GM10266 (cell line): ENCODE results near the gene AGFG1.

ENCODE experiments used
- DNase-seq: peaks from one replicate; pipeline ENCODE4 v3.0.0; 2012; ENCODE audit errors: extremely low spot score
- TF ChIP-seq, protein P1 (sequence below): IDR thresholded peaks from 2 replicates; pipeline ENCODE4 v1.5.1; 2012; ENCODE audit warnings: mild to moderate bottlenecking, low read depth; ENCODE audit not compliant: control insufficient read depth, insufficient read depth; ENCODE audit errors: missing control alignments

Gene AGFG1

DNA sequence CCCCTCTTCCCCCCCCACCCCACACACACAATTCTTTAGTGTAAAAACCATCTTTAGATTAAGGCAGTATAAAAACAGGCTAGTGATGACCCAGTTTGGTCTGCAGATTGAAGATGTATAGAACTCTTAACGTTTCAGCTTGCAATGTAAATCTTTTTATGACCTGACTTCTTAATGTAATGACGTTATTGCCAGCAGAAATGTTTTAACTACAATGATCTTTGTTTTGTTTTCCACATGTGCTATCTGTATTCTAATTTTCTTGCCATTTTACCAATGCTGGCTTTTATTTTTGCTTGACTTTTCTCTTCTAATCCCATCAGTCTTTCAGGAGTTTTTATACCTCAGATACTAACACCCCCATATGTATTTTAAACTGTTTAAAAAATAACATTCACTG lies 25.2 kb downstream of the AGFG1 start:
- DNase-seq = no peak
- TF ChIP-seq, protein P1, sequence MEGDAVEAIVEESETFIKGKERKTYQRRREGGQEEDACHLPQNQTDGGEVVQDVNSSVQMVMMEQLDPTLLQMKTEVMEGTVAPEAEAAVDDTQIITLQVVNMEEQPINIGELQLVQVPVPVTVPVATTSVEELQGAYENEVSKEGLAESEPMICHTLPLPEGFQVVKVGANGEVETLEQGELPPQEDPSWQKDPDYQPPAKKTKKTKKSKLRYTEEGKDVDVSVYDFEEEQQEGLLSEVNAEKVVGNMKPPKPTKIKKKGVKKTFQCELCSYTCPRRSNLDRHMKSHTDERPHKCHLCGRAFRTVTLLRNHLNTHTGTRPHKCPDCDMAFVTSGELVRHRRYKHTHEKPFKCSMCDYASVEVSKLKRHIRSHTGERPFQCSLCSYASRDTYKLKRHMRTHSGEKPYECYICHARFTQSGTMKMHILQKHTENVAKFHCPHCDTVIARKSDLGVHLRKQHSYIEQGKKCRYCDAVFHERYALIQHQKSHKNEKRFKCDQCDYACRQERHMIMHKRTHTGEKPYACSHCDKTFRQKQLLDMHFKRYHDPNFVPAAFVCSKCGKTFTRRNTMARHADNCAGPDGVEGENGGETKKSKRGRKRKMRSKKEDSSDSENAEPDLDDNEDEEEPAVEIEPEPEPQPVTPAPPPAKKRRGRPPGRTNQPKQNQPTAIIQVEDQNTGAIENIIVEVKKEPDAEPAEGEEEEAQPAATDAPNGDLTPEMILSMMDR = no peak

DNA sequence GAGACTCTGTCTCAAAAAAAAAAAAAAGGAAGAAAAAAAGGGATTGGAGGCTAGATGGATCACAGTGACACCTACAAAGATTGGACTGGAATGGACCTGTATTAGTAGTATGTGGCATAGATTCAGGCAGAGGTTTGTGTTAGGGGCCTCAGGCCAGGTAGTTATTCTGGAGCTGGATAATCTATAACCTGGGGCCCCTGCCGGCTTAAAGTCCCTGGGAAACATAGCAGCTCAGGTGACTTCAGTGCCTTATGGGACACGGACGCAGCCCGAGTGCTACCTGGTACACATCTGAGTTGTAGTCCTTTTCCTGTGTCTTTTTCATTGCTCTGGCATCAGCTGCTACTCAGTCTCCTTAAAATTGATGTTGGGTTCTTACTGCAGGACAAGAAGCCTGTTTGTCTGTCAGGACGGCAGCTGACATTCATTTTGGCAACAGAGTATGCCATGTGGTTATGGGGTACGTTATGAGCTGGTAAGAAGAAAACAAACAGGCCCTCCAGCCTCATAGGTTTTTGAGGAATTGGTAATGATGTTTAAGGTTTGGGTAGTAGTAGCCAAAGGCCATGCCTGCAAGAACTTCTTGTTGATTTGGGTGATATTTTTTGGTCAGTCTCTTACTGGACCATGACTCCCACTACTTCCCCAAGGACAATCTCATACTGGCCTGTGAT lies 27.8 kb downstream of the AGFG1 start:
- no peak for DNase-seq
- TF ChIP-seq, protein P1 = no peak

DNA sequence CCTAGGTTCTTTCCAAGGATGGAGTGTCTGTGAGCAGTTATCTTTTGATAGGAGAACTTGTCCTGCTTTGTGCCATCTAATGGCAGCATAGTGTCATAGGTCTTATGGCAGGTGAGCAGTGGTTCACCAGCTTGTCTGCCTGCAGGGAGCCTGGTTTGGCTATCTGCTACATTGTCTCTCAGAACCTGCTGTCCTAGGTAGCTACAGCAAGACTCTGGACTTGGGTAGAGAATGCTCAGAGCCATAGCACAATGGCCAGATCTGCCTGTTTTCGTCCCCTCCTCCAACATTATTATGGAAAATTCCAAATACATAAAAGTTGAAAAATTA lies 28.3 kb downstream of the AGFG1 start:
- no peak for DNase-seq
- TF ChIP-seq, protein P1 = no peak

DNA sequence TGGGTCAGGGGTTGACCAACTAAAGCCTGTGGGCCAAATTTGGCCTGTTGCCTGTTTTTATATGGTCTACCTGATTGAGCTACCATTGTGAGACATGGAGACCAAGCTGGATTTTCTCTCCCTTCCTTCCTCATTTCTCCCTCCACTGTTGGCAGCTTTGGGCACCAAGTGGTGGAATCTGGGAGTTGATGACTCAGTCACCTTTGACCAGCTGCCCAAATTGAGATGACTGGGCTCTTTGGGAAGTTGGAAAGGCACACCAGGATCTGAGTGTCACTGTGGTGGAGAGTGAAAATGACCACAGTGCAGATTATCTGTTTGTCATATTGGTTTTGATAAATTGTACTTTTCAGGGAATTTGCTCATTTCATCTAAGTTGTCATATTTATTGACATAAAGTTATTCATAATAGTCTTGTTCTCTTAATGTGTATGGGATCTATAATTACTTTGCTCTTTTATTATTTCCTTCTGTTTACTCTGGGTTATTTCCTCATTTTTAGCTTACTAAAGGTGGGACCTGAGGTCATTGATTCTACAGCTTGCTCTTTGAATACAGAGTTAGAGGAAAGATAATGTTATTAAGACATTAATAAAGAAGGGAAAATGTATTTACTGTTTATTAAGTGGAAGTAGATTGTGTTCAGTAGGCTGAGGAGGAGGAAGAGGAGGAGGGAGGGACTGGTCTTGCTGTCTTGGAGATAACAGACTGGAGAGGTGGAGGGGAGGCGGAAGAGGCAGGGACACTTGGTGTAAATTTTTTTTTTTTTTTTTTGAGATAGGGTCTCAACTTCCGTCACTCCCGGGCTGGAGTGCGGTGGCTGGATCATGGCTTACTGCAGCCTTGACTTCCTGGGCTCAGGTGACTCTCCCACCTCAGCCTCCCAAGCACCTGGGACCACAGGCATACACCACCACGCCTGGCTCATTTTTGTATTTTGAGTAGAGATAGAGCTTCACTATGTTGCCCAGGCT lies 31.8 kb downstream of the AGFG1 start:
- TF ChIP-seq, protein P1 = no peak
- DNase-seq = no peak

DNA sequence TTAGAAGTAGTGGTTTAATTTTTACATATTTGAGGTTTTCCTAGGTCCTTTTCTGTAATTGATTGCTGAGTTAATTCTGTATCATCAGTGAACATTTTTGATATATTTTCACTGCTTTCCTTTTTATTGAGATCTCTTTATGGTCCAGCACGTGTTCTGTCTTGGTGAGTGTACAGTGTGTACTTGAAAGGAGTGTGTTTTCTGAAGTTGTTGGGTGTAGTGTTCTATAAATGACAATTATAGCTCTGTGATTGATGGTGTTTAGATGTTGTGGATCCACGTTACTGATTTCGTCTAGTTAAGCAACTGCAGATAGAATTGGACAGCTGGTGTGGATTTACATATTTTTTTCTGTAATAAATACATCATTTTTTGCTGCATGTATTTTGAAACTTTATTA lies 32.7 kb downstream of the AGFG1 start:
- no peak for DNase-seq
- TF ChIP-seq, protein P1 = no peak

DNA sequence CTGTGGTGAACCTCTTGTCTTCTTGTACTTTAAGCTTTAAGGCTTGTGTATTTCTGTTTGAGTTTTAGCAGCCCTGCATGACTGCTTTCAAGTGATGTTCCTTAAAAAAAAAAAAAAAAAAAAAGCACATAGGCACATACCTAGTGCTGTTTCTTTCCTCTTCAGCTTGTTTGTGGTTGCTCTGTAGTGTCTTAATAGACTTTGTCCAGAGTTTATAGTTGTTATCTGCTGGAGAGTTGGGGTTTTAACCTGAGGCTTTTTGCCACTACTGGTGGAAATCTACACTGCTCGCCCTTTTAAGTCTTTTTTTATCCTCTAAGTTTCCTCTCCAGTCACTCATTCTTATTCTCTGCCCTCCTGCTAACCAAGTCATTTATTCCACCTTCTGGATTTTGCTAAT lies 34.5 kb downstream of the AGFG1 start:
- TF ChIP-seq, protein P1 = no peak
- DNase-seq = no peak

DNA sequence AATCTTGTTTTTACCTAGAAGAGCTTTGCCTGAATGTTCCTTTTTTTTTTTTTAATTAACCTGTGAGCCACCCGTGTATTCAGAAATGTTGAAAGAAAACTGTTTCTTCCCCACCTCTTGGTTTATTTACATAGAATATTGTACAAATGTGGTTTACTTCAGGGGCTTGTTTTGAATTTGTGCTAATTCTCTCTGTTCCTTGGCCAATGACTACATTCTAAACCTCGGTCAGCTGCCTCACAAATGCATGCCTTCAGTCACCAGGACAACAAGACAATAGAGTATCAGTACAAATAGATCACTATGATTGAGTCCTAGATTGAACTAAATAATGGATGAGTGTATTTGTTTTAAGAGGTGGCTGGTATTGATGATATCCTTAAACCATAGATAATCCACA lies 36.0 kb downstream of the AGFG1 start:
- DNase-seq = no peak
- TF ChIP-seq, protein P1 = no peak
